Karpas-422 (cell line): ENCODE data around the gene TTK. TPM values are rescaled to one million over a fixed set of nuclear protein-coding genes. Genes with fewer than 3 reads are reported as not detected.

Experiments
- DNase-seq: peaks from one replicate; pipeline ENCODE4 v3.0.0-alpha.2; 2015
- H2AFZ ChIP-seq: fragments of 200-600 bp; sonication (generic); 2 replicates; pipeline ENCODE4 v1.6.1; 2014; ENCODE audit warnings: antibody characterized with exemption, low read length, mixed read lengths
- H3K27ac ChIP-seq: fragments of 200-600 bp; sonication (generic); 2 replicates; pipeline ENCODE4 v1.5.1; 2014; ENCODE audit warnings: mild to moderate bottlenecking, low read length, moderate library complexity
- H3K27me3 ChIP-seq: fragments of 200-600 bp; sonication (generic); 2 replicates; pipeline ENCODE4 v1.6.1; 2014; ENCODE audit warnings: low read length, mixed read lengths
- H3K36me3 ChIP-seq: fragments of 200-600 bp; sonication (generic); 2 replicates; pipeline ENCODE4 v1.6.1; 2014; ENCODE audit warnings: low read length, mixed read lengths; ENCODE audit not compliant: insufficient read depth
- H3K4me1 ChIP-seq: fragments of 200-600 bp; sonication (generic); 2 replicates; pipeline ENCODE4 v1.6.1; 2014; ENCODE audit warnings: mild to moderate bottlenecking, low read length, mixed read lengths
- H3K4me2 ChIP-seq: fragments of 200-600 bp; sonication (generic); 2 replicates; pipeline ENCODE4 v1.6.1; 2014; ENCODE audit warnings: low read length, low read depth, mild to moderate bottlenecking; ENCODE audit not compliant: poor library complexity, severe bottlenecking
- H3K4me3 ChIP-seq: fragments of 200-600 bp; sonication (generic); 2 replicates; pipeline ENCODE4 v1.5.1; 2014; ENCODE audit warnings: mild to moderate bottlenecking, antibody characterized with exemption, low read length, mixed read lengths
- H3K79me2 ChIP-seq: fragments of 200-600 bp; sonication (generic); 2 replicates; pipeline ENCODE4 v1.6.1; 2014; ENCODE audit warnings: mild to moderate bottlenecking, low read length, mixed read lengths
- H3K9ac ChIP-seq: fragments of 200-600 bp; sonication (generic); 2 replicates; pipeline ENCODE4 v1.6.0; 2014; ENCODE audit warnings: low read length
- H3K9me2 ChIP-seq: fragments of 200-600 bp; sonication (generic), shearing (Covaris generic); replicated peaks from 2 replicates; pipeline ENCODE4 v1.6.0; 2014; ENCODE audit warnings: mild to moderate bottlenecking, low read length, moderate library complexity; ENCODE audit not compliant: insufficient read depth
- H3K9me3 ChIP-seq: fragments of 300-700, 200-600 bp; sonication (generic); 2 replicates; pipeline ENCODE4 v1.6.1; 2014; ENCODE audit warnings: low read length, mixed read lengths
- H4K20me1 ChIP-seq: fragments of 200-600 bp; sonication (generic); 2 replicates; pipeline ENCODE4 v1.6.1; 2014; ENCODE audit warnings: mild to moderate bottlenecking, antibody characterized with exemption, low read length, low read depth; ENCODE audit not compliant: insufficient read depth
- total RNA-seq: library from RNA; depleted of rRNA; stranded (reverse); fragments of >200 nt; shearing (Covaris generic); gene quantifications from 2 replicates; pipeline ENCODE4 v1.2.3, GENCODE V29; 2014; ENCODE audit warnings: low replicate concordance

The TTK gene
- total RNA-seq, 1 experiment from 2014 or later: 52.0 TPM

GRCh38 chr6:79985128-79985527 lies 19.3 kb upstream of the TTK start:
- Histone ChIP-seq H3K9me3 (no peaks in the 10 kb centered on the region), H3K36me3 (no peaks in the 10 kb centered on the region), H3K27ac (no peak overlapping the region), H3K4me1 (peaks cover 4% of the 10 kb centered on the region), H3K9me2 (no peaks in the 10 kb centered on the region), H3K4me3 (no peak overlapping the region), H3K4me2 (no peak overlapping the region), H2AFZ (no peak overlapping the region), H3K27me3 (no peaks in the 10 kb centered on the region), H4K20me1 (no peaks in the 10 kb centered on the region), H3K9ac (no peak overlapping the region), H3K79me2 (no peaks in the 10 kb centered on the region)
- no peak for DNase-seq

GRCh38 chr6:79989641-79990040 lies 14.8 kb upstream of the TTK start:
- Histone ChIP-seq H3K4me2 (no peak overlapping the region), H3K9me2 (no peaks in the 10 kb centered on the region), H4K20me1 (no peaks in the 10 kb centered on the region), H3K36me3 (no peaks in the 10 kb centered on the region), H3K4me3 (no peak overlapping the region), H3K27me3 (no peaks in the 10 kb centered on the region), H3K79me2 (no peaks in the 10 kb centered on the region), H3K9ac (no peak overlapping the region), H2AFZ (no peak overlapping the region), H3K9me3 (no peaks in the 10 kb centered on the region), H3K4me1 (peaks cover 4% of the 10 kb centered on the region), H3K27ac (no peak overlapping the region)
- DNase-seq: no peak

- no peak overlapping the region for H2AFZ ChIP-seq
- H3K9ac ChIP-seq: no peak overlapping the region
- H4K20me1 ChIP-seq: no peaks in the 10 kb centered on the region
- no peak for DNase-seq
- H3K4me2 ChIP-seq: no peak overlapping the region
- H3K9me2 ChIP-seq: no peaks in the 10 kb centered on the region
- no peaks in the 10 kb centered on the region for H3K9me3 ChIP-seq
- H3K27me3 ChIP-seq: no peaks in the 10 kb centered on the region
- H3K4me1 ChIP-seq: peaks cover 6% of the 10 kb centered on the region
- no peaks in the 10 kb centered on the region for H3K36me3 ChIP-seq
- H3K4me3 ChIP-seq: no peak overlapping the region
- no peaks in the 10 kb centered on the region for H3K79me2 ChIP-seq
- no peak overlapping the region for H3K27ac ChIP-seq
These were observed 11.2 kb upstream of the TTK start for GRCh38 chr6:79993012-79993910.

GRCh38 chr6:79993911-79994309 lies 10.5 kb upstream of the TTK start:
- no peaks in the 10 kb centered on the region for H3K9me3 ChIP-seq
- H3K79me2 ChIP-seq: no peaks in the 10 kb centered on the region
- H4K20me1 ChIP-seq: no peaks in the 10 kb centered on the region
- no peaks in the 10 kb centered on the region for H3K9me2 ChIP-seq
- no peak overlapping the region for H3K4me2 ChIP-seq
- H3K9ac ChIP-seq: no peak overlapping the region
- H3K4me3 ChIP-seq: no peak overlapping the region
- DNase-seq: no peak
- H3K27ac ChIP-seq: no peak overlapping the region
- no peaks in the 10 kb centered on the region for H3K27me3 ChIP-seq
- H2AFZ ChIP-seq: no peak overlapping the region
- peaks cover 12% of the 10 kb centered on the region for H3K4me1 ChIP-seq
- H3K36me3 ChIP-seq: no peaks in the 10 kb centered on the region

GRCh38 chr6:79997728-79998127 lies 6.7 kb upstream of the TTK start:
- H3K27me3 ChIP-seq: no peaks in the 10 kb centered on the region
- DNase-seq: no peak
- no peak overlapping the region for H3K4me2 ChIP-seq
- H3K9ac ChIP-seq: no peak overlapping the region
- no peaks in the 10 kb centered on the region for H3K9me2 ChIP-seq
- H3K36me3 ChIP-seq: no peaks in the 10 kb centered on the region
- H3K4me3 ChIP-seq: no peak overlapping the region
- no peaks in the 10 kb centered on the region for H4K20me1 ChIP-seq
- H3K9me3 ChIP-seq: no peaks in the 10 kb centered on the region
- no peak overlapping the region for H2AFZ ChIP-seq
- H3K79me2 ChIP-seq: no peaks in the 10 kb centered on the region
- H3K27ac ChIP-seq: no peak overlapping the region
- H3K4me1 ChIP-seq: peaks cover 15% of the 10 kb centered on the region

- H3K27me3 ChIP-seq: no peaks in the 10 kb centered on the region
- no peaks in the 10 kb centered on the region for H3K9me3 ChIP-seq
- H3K4me3 ChIP-seq: no peak overlapping the region
- H2AFZ ChIP-seq: no peak overlapping the region
- DNase-seq: no peak
- peaks cover 5% of the 10 kb centered on the region for H3K36me3 ChIP-seq
- H4K20me1 ChIP-seq: no peaks in the 10 kb centered on the region
- H3K27ac ChIP-seq: no peak overlapping the region
- no peak overlapping the region for H3K9ac ChIP-seq
- H3K79me2 ChIP-seq: peaks cover 17% of the 10 kb centered on the region
- no peaks in the 10 kb centered on the region for H3K9me2 ChIP-seq
- H3K4me2 ChIP-seq: no peak overlapping the region
- H3K4me1 ChIP-seq: peaks cover 33% of the 10 kb centered on the region
These were observed 3.1 kb upstream of the TTK start for GRCh38 chr6:80001337-80001736.

- peak overlapping the region; percentile 76 for H3K4me3 ChIP-seq
- H3K4me2 ChIP-seq: peak overlapping the region; percentile 99
- H3K27ac ChIP-seq: peak overlapping the region; percentile 61
- DNase-seq: peak; percentile 73
- no peaks in the 10 kb centered on the region for H3K9me3 ChIP-seq
- peaks cover 35% of the 10 kb centered on the region for H3K4me1 ChIP-seq
- no peaks in the 10 kb centered on the region for H3K9me2 ChIP-seq
- peak overlapping the region; percentile 89 for H2AFZ ChIP-seq
- peaks cover 27% of the 10 kb centered on the region for H3K36me3 ChIP-seq
- H3K9ac ChIP-seq: peak overlapping the region; percentile 88
- H4K20me1 ChIP-seq: no peaks in the 10 kb centered on the region
- peaks cover 39% of the 10 kb centered on the region for H3K79me2 ChIP-seq
- H3K27me3 ChIP-seq: no peaks in the 10 kb centered on the region
These were observed 650 bp upstream of the TTK start for GRCh38 chr6:80003826-80004172.

- Histone ChIP-seq H4K20me1 (no peaks in the 10 kb centered on the region), H3K9ac (peak overlapping the region; percentile 77), H3K9me3 (no peaks in the 10 kb centered on the region), H3K36me3 (peaks cover 43% of the 10 kb centered on the region), H3K79me2 (peaks cover 55% of the 10 kb centered on the region), H3K4me1 (peaks cover 31% of the 10 kb centered on the region), H2AFZ (no peak overlapping the region), H3K4me3 (peak overlapping the region; percentile 76), H3K27me3 (no peaks in the 10 kb centered on the region), H3K4me2 (peak overlapping the region; percentile 99), H3K9me2 (no peaks in the 10 kb centered on the region), H3K27ac (peak overlapping the region; percentile 76)
- no peak for DNase-seq
These were observed 957 bp downstream of the TTK start for GRCh38 chr6:80005406-80005805.
